Kidney (tissue), 14 donors: ENCODE measurements around the gene TIGD7. TPM values are rescaled to one million over a fixed set of nuclear protein-coding genes. Genes with fewer than 3 reads are reported as not detected.

ENCODE experiments used
- DNase-seq, 5 donors: peaks; one replicate each; pipeline ENCODE4 v3.0.0-alpha.2; 2013 to 2020
- FAIRE-seq: peaks from 2 replicates; lab custom pipeline; 2012; peaks lifted over from hg19 to GRCh38; lab: Jason Lieb, UNC
- H3K27ac ChIP-seq, 2 donors: one replicate each; pipeline ENCODE4 v1.7.0; 2013; ENCODE audit warnings: low read depth in 2 of 2, low read length in 2 of 2, inconsistent platforms in 1 of 2
- H3K27me3 ChIP-seq: one replicate; pipeline ENCODE4 v1.7.1; 2013; ENCODE audit warnings: low read length, inconsistent platforms; ENCODE audit not compliant: control insufficient read depth, insufficient read depth
- H3K36me3 ChIP-seq, 3 donors: one replicate each; pipeline versions ENCODE4 v1.7.0 to v1.7.1; 2013; ENCODE audit warnings: low read length in 3 of 3, control low read depth in 1 of 3, inconsistent platforms in 1 of 3; ENCODE audit not compliant: insufficient read depth in 3 of 3, control insufficient read depth in 2 of 3
- H3K4me1 ChIP-seq, 3 donors: one replicate each; pipeline versions ENCODE4 v1.7.0 to v1.7.1; 2013; ENCODE audit warnings: low read length in 3 of 3, inconsistent platforms in 1 of 3, low read depth in 1 of 3; ENCODE audit not compliant: control insufficient read depth in 2 of 3, insufficient read depth in 2 of 3
- H3K4me3 ChIP-seq, 3 donors: one replicate each; pipeline versions ENCODE4 v1.7.0 to v1.8.1; 2013; ENCODE audit warnings: low read length in 3 of 3, control low read depth in 1 of 3, inconsistent platforms in 1 of 3
- H3K9ac ChIP-seq, 3 donors: one replicate each; pipeline versions ENCODE4 v1.7.0 to v1.7.1; 2013; ENCODE audit warnings: low read length in 3 of 3, control low read depth in 1 of 3, inconsistent platforms in 1 of 3
- H3K9me3 ChIP-seq, 3 donors: one replicate each; pipeline versions ENCODE4 v1.7.0 to v1.7.1; 2013; ENCODE audit warnings: low read length in 3 of 3, control low read depth in 1 of 3, inconsistent platforms in 1 of 3; ENCODE audit not compliant: control insufficient read depth in 2 of 3, insufficient read depth in 1 of 3
- CTCF ChIP-seq: IDR thresholded peaks from 3 replicates; pipeline ENCODE4 v1.5.1; 2012; ENCODE audit warnings: mild to moderate bottlenecking, moderate library complexity, borderline replicate concordance; ENCODE audit not compliant: insufficient read depth; ENCODE audit errors: extremely low read depth
- intact Hi-C: fragments of 100-400 bp; cut with DNase I; formaldehyde crosslinking; loops from one replicate; pipeline ENCODE4 v1.11.1; 2022
- polyA plus RNA-seq: library from polyadenylated mRNA; stranded (reverse); fragments of 350-450 nt; fragmentation: Illumina TruSeq; extraction: RNeasy Lipid Tissue Mini Kit (QIAGEN cat#74804); gene quantifications from one replicate; pipeline ENCODE4 v1.2.3, GENCODE V29; 2014; ENCODE audit warnings: low read depth, low replicate concordance; ENCODE audit not compliant: insufficient read depth
- total RNA-seq: library from RNA; stranded (reverse); fragmentation: NEBNext Ultra II Directional; extraction: Animal tissue kit (Norgen Biotek cat#: 25700); gene quantifications from one replicate; pipeline ENCODE4 v1.2.1, GENCODE V29; 2021
- donor health status: control.
- donor health status: control.
- donor health status: control.
- donor health status: control.
- donor health status: control.
- donor health status: DM: yes; HTN: yes; CAD: no.
- donor health status: Normal renal cell carcinoma (clear cell type).

TIGD7 gene
- total and polyA plus RNA-seq, 2 donors from 2014 or later = 4.2 to 7.5 TPM

GRCh38 chr16:3262517-3262916 is 42.7 kb downstream of the TIGD7 start:
- H3K9ac ChIP-seq = no peak overlapping the region
- no peak overlapping the region for H3K27ac ChIP-seq
- H3K9me3 ChIP-seq = no peaks in the 10 kb centered on the region
- H3K4me3 ChIP-seq = no peak overlapping the region
- no peaks in the 10 kb centered on the region for H3K27me3 ChIP-seq
- intact Hi-C loops = no loop called here
- H3K4me1 ChIP-seq = peaks cover 0 to 4% (median 0%) of the 10 kb centered on the region in 3 donors
- DNase-seq (no peak), FAIRE-seq (no peak)
- TF ChIP-seq CTCF = no peak
- no peaks in the 10 kb centered on the region for H3K36me3 ChIP-seq

GRCh38 chr16:3259836-3260235 is 45.4 kb downstream of the TIGD7 start:
- DNase-seq (peak in 1 of 5 donors; percentile 15), FAIRE-seq (no peak)
- H3K4me3 ChIP-seq = no peak overlapping the region
- TF ChIP-seq CTCF = no peak
- no peaks in the 10 kb centered on the region for H3K27me3 ChIP-seq
- no peak overlapping the region for H3K9ac ChIP-seq
- intact Hi-C loops = no loop called here
- no peak overlapping the region for H3K27ac ChIP-seq
- H3K9me3 ChIP-seq = no peaks in the 10 kb centered on the region
- H3K4me1 ChIP-seq = peaks cover 0 to 3% (median 0%) of the 10 kb centered on the region in 3 donors
- H3K36me3 ChIP-seq = no peaks in the 10 kb centered on the region

- no peak for TF ChIP-seq CTCF
- no peak overlapping the region for H3K9ac ChIP-seq
- H3K36me3 ChIP-seq = no peaks in the 10 kb centered on the region
- no peaks in the 10 kb centered on the region for H3K9me3 ChIP-seq
- FAIRE-seq = no peak
- H3K4me3 ChIP-seq = no peak overlapping the region
- no peak overlapping the region for H3K27ac ChIP-seq
- H3K27me3 ChIP-seq = no peaks in the 10 kb centered on the region
- intact Hi-C loops = no loop called here
- no peaks in the 10 kb centered on the region for H3K4me1 ChIP-seq
- peak in 1 of 5 donors; percentile 55 for DNase-seq
Observed at GRCh38 chr16:3256866-3257465, 48.3 kb downstream of the TIGD7 start.
